ENCODE results near the gene SWSAP1. TPM values are rescaled to one million over a fixed set of nuclear protein-coding genes. Genes with fewer than 3 reads are reported as not detected.
"Not testable (repeated sequence)": the region's sequence is repeated elsewhere in the genome, so short reads cannot be mapped to it uniquely, and the experiment has no call there.

The SWSAP1 gene, protein sequence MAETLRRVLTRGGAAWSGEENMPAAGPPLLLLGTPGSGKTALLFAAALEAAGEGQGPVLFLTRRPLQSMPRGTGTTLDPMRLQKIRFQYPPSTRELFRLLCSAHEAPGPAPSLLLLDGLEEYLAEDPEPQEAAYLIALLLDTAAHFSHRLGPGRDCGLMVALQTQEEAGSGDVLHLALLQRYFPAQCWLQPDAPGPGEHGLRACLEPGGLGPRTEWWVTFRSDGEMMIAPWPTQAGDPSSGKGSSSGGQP
- polyA plus RNA-seq (ENCODE audit: insufficient read length in 3 of 3) = 1 to 10 TPM; 3.1 to 3.6 (median 3.4) TPM
- long read RNA-seq, donor 1, transcript SWSAP1-201 (2 exons, 1,684 nt) = major isoform, 6 of 6 reads
- long read RNA-seq, donor 1, partial matches to known transcripts = 0 of 6 reads
- long read RNA-seq, donor 1, other reads (novel, unspliced or antisense) = 0 of 6 reads
- long read RNA-seq, donor 2, partial matches to known transcripts = 0 of 2 reads
- long read RNA-seq, donor 2, other reads (novel, unspliced or antisense) = 0 of 2 reads
- long read RNA-seq, donor 3, transcript SWSAP1-201 (2 exons, 1,684 nt) = major isoform, 8 of 8 reads
- long read RNA-seq, donor 3, partial matches to known transcripts = 0 of 8 reads
- long read RNA-seq, donor 3, other reads (novel, unspliced or antisense) = 0 of 8 reads
- long read RNA-seq, donor 4, transcript SWSAP1-201 (2 exons, 1,684 nt) = major isoform, 6 of 6 reads
- long read RNA-seq, donor 4, partial matches to known transcripts = 0 of 6 reads
- long read RNA-seq, donor 4, other reads (novel, unspliced or antisense) = 0 of 6 reads
- long read RNA-seq, donor 5 = 0 reads
- long read RNA-seq, donor 6, partial matches to known transcripts = 0 of 2 reads
- long read RNA-seq, donor 6, other reads (novel, unspliced or antisense) = 0 of 2 reads
- long read RNA-seq, donor 7, transcript SWSAP1-201 (2 exons, 1,684 nt) = major isoform, 10 of 10 reads
- long read RNA-seq, donor 7, partial matches to known transcripts = 0 of 10 reads
- long read RNA-seq, donor 7, other reads (novel, unspliced or antisense) = 0 of 10 reads
- long read RNA-seq, donor 8 = 0 reads
- long read RNA-seq, donor 9, transcript SWSAP1-201 (2 exons, 1,684 nt) = major isoform, 5 of 5 reads
- long read RNA-seq, donor 9, partial matches to known transcripts = 0 of 5 reads
- long read RNA-seq, donor 9, other reads (novel, unspliced or antisense) = 0 of 5 reads
- long read RNA-seq, donor 10, partial matches to known transcripts = 0 of 4 reads
- long read RNA-seq, donor 10, other reads (novel, unspliced or antisense) = 0 of 4 reads
- long read RNA-seq, donor 11, partial matches to known transcripts = 0 of 3 reads
- long read RNA-seq, donor 11, other reads (novel, unspliced or antisense) = 0 of 3 reads
- long read RNA-seq, donor 12, partial matches to known transcripts = 0 of 2 reads
- long read RNA-seq, donor 12, other reads (novel, unspliced or antisense) = 0 of 2 reads
- long read RNA-seq, donor 13 = 0 reads
- long read RNA-seq, donor 14, partial matches to known transcripts = 0 of 4 reads
- long read RNA-seq, donor 14, other reads (novel, unspliced or antisense) = 0 of 4 reads
- long read RNA-seq, donor 15, partial matches to known transcripts = 0 of 2 reads
- long read RNA-seq, donor 15, other reads (novel, unspliced or antisense) = 0 of 2 reads
- long read RNA-seq, donor 16, transcript SWSAP1-201 (2 exons, 1,684 nt) = major isoform, 6 of 6 reads
- long read RNA-seq, donor 16, partial matches to known transcripts = 0 of 6 reads
- long read RNA-seq, donor 16, other reads (novel, unspliced or antisense) = 0 of 6 reads

DNA sequence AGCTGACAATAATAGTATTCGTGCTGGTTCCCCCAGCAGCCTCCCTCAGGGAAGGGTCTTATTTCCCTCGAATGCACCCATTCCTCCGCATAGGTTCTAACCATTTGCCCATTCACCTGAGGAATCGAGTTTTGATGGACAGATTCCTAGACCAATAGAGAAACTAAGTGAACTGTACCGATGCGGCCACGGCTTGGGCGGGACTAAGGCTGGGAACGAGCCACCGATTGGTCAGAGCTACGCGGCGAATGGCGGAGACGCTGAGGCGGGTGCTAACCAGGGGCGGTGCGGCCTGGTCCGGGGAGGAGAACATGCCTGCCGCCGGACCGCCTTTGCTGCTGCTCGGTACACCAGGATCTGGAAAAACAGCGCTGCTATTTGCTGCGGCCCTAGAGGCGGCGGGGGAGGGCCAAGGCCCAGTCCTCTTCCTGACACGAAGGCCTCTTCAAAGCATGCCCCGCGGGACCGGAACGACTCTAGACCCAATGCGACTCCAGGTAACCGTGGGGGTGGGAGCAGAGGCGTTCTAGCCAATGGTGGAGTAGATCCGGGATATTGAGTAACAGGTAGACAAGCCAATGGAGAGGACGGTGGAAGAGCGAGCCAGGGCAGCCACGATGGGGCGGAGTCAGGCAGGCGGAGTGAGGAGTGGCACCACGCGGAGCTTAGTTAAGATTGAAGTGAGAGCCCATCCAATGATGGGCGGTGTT, at the start of gene SWSAP1:
TSS of gene SWSAP1 (plus strand) at position 234 of the 710 bp plus-strand sequence. CDS start at position 249, 15 bp downstream.
- DNase-seq (ENCODE audit: extremely low read depth in 1 of 11, low read depth in 9 of 11, low spot score in 4 of 11) = peak; percentile 96 to 100 (median 98)

DNA sequence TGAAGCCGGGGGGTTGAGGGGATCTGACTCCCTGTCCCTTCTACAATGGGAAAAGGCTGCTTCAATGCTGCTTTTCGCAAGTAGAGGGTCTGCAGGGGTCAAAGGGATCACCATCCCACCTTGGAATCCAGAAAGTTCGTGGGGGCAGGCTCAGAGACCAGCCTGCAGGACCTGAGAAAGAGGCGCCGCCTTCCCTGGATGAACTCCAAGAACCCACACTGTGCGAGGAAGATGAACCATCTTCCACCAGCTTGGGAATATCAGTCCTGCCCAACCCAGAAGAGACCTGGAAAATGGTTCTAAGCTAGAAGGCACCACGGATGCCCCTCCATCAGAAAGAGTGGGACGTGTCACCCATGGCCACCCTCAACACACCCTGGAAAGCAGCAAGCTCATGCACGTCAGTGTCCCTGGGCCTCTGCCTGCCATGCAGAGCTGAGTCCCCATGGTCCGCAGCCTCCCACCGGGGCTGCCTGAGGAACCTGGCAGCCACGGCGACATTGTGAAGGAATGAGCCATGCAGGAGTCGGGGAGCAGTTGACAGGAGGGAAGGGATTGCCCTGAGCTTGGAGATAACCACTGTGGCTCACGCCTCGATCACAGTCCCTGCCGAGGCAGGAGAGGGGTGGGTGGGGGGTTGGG, 49.6 kb upstream of the SWSAP1 start:
- DNase-seq (ENCODE audit: extremely low read depth in 1 of 11, low read depth in 9 of 11, low spot score in 4 of 11) = no peak

DNA sequence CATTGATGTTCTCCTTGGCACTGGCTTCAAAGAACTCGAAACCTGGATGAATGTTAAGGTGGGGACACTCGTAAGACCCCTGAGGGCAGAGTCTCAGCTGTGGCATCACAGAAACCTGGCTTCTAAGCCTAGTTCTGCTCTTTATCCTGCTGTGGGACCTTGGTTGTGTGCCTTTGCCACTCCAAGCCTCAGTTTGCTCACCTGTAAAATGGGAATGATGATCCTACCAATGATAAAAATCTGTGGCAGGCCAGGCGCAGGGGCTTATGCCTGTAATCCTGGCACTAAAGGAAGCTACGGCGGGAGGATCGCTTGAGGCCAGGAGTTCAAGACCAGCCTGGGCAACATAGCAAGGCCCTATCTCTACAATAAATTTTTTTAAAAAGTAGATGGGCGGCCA, 48.9 kb upstream of the SWSAP1 start:
- no peak for DNase-seq (ENCODE audit: extremely low read depth in 1 of 11, low read depth in 9 of 11, low spot score in 4 of 11)

DNA sequence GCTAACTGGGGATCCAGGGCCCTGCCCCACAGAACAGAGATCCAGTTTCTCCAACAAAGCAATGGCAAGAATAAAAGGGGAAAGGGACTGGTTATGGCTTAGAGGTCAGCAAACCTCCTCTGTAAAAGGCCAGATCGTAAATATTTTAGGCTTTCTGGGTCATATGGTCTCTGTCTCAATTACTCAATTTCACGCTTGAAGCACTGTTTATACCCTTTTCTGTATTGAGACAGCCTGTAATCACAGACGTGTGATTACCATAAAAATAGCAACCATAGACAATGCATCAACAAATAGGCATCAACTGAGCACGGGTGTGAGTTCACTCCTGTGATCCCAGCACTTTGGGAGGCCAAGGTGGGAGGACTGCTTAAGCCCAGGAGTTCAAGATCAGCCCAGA, 44.3 kb upstream of the SWSAP1 start:
- DNase-seq (ENCODE audit: extremely low read depth in 1 of 11, low read depth in 9 of 11, low spot score in 4 of 11) = no peak

DNA sequence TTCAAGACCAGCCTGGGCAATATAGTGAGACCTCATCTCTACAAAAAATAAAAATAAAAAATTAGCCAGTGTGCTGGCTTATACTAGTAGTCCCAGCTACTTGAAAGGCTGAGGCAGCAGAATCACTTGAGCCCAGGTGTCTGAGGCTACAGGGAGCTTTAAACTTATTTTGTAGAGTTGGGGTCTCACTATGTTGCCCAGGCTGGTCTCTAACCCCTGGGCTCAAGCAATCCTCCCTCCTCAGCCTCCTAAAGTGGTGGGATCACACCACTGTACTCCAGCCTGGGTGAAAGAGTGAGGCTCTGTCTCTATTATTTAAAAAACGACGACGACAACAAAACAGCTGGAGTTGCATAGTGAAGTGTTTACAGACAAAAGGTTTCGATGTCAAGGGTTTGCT, 43.0 kb upstream of the SWSAP1 start:
- DNase-seq (ENCODE audit: extremely low read depth in 1 of 11, low read depth in 9 of 11, low spot score in 4 of 11) = no peak

DNA sequence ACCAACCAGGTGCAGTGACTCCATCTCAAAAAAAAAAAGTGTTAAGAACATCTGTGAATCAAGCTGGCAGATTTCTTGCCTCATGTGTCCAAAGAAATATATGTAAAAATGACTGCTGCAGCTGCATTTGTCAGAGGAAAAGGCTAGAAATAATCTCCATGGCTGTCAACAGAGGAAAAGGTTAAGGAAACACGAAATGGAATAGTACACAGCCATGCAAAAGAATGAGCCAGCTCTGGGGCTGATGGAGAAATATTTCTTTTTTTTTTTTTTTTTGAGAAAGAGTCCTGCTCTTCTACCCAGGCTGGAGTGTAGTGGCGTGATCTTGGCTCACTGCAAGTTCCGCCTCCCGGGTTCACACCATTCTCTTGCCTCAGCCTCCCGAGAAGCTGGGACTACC, 41.6 kb upstream of the SWSAP1 start:
- DNase-seq (ENCODE audit: extremely low read depth in 1 of 11, low read depth in 9 of 11, low spot score in 4 of 11) = no peak

DNA sequence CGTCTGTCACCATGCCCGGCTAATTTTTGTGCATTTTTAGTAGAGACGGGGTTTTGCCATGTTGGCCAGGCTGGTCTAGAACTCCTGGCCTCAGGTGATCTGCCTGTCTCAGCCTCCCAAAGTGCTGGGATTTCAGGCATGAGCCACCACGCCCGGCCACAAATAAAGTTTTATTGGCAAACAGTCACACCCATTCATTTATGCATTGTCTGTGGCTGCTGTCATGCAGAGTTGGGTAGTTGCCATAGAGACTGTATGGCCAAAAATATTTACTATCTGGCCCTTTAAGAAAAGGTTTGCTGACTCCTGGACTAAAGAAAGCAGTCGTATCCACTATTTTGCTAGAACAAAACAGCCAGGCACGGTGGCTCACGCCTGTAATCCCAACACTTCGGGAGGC, 40.6 kb upstream of the SWSAP1 start:
- DNase-seq (ENCODE audit: extremely low read depth in 1 of 11, low read depth in 9 of 11, low spot score in 4 of 11) = not testable (repeated sequence)

DNA sequence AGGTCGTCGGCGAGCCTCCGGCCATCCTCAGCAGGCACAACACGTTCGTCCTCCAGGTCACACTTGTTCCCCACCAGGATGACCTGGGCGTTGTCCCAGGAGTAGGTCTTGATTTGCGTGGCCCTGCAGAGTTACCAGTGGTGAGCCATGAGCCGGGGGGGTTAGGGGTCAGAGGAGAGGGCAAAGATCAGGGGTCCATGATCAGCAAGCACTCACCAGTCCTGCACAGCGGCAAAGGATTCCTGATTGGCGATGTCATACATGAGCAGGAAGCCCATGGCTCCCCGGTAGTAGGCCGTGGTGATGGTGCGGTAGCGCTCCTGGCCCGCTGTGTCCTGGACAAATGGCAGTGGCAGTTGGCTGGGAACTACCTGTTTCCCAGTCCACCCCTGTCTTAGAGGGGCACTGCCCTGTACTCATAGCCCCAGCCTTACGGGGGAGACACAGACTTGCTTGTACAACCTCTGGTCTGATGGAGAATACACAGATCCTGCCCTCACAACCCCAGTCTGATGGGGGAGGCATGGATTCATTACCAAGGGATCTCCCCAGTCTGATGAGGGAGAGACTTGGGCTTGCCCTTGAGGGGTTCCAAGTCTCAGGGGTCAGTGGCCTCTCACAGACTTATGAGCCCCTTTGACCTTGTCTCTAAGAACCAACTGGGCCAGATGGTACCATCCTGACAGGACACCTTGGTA, 38.9 kb upstream of the SWSAP1 start:
- DNase-seq (ENCODE audit: extremely low read depth in 1 of 11, low read depth in 9 of 11, low spot score in 4 of 11) = no peak

DNA sequence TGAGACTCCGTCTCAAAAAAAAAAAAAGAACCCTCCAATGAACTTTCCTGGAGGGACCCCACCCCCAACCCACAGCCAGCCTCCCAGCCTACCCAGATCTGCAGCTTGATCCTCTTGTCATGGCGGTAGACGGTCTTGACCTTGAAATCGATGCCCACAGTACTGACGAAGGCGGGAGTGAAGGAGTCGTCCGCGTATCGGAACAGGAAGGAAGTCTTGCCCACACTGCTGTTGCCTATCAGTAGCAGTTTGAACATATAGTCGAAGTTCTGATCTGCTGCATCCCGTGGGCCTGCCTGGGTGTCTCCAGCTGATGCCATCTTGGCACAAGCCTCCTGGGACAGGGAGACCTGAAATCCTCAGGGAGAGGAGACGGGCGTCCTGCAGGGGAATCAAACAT, 37.4 kb upstream of the SWSAP1 start:
- no peak for DNase-seq (ENCODE audit: extremely low read depth in 1 of 11, low read depth in 9 of 11, low spot score in 4 of 11)

DNA sequence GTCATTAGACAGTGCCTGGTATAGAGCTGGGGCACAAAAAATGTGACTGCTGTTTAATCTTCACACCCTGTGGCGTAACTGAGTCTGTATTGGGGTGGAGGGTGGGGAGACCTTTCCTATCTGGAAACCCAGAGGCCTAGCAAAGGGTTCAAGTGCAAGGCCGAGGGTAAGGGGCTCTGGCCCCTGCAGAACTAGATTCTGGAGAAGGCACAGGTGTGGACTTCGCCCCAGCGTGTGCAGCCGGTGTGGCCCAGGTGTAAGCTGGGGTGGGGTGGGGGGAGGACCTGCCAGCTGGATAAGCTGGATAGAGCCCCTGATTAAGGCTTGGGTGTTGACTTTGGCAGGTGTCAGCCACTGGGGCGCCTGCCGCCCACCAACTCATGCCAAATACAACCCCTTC, 36.3 kb upstream of the SWSAP1 start:
- DNase-seq (ENCODE audit: extremely low read depth in 1 of 11, low read depth in 9 of 11, low spot score in 4 of 11) = no peak

DNA sequence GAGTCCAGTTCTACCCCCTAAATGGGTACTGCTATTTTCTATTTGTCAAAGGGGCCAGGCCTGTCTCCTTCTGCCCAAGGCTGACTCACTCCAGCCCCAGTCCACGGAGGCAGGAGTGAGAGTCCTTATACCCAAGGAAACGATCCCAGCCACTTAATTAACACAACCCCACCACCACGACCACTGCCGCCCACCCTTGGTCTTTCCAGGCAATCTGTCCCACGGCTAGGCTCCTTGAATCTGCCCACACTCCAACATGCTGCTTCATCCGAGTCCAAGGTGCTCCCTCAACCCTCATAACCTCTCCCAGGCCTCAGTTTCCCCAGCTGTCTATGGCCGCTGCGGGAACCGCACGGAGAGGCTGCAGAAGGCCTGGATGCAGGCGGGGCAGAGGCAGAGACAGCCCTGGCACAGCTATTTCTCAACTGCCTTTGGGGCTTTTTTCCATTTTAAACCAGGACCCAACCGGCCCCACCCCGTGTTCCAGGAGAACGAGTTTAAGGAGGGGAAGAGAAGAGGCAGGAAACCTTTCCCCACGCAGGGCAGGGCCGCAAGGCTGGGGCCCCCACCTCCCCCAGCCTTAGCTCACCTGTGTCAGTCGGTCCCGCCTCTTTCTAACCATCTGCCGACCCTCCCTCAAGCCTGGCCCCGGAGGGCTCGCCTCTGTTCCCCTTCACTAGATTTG, 35.8 kb upstream of the SWSAP1 start:
- DNase-seq (ENCODE audit: extremely low read depth in 1 of 11, low read depth in 9 of 11, low spot score in 4 of 11) = no peak

DNA sequence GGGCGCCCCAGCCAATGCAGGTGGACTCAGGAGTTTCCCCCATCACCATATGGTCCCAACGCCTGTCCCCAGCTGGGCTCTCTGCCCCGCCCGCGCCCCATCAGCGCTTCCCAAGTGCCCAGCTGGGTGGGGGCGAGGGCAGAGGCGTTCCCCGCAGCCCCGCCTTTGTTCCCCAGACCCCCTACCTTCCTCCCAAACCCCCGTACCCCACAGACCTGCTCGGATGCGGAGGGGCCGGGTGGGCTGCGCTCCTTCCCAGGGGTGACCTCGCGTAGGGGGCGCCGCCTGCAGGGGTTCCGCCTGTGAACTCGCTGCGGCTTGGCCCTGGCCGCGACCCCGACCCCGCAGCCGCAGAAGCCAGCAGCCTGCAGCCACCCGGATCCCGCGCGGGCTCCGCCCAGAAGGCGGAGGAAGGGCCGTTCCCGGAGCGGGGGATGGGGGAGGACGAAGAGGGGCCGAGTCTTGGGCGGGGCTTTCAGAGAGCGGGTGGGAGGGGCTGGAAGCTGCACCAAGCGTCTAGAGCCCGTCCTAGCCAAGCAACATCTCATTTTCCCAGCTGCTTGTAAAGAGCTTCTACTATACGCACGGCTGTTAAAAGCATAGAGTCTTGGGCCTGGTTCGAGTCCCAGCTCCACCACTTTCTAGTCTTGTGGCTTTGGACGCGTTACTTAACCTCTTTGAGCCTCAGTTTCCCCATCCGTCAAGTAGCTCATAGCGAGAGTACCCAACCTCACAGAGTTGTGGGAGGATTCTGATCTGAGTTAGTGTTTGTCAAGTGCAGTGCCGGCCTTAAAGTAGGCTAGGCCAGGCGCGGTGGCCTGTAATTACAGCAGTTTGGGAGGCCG, 35.0 kb upstream of the SWSAP1 start, which contains the start of gene RAB3D:
TSS of gene RAB3D (minus strand) at position 404 of the 845 bp plus-strand sequence. CDS start 2,258 bp downstream, outside the sequence.
- peak in 9 of 11 donors; percentile 77 to 91 (median 86) for DNase-seq (ENCODE audit: extremely low read depth in 1 of 11, low read depth in 9 of 11, low spot score in 4 of 11)

DNA sequence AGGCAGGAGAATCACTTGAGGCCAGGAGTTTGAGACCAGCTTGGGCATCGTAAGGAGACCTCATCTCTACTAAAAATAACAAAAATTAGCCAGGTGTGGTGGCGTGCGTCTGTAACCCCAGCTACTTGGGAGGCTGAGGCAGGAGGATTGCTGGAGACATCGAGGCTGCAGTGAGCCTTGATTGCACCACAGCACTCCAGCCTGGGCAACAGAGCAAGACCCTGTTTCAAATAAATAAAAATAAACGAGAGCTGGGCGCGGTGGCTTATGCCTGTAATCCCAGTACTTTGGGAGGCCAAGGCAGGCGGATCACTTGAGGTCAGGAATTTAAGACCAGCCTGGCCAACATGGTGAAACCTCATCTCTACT, 34.4 kb upstream of the SWSAP1 start:
- not testable (repeated sequence) for DNase-seq (ENCODE audit: extremely low read depth in 1 of 11, low read depth in 9 of 11, low spot score in 4 of 11)

DNA sequence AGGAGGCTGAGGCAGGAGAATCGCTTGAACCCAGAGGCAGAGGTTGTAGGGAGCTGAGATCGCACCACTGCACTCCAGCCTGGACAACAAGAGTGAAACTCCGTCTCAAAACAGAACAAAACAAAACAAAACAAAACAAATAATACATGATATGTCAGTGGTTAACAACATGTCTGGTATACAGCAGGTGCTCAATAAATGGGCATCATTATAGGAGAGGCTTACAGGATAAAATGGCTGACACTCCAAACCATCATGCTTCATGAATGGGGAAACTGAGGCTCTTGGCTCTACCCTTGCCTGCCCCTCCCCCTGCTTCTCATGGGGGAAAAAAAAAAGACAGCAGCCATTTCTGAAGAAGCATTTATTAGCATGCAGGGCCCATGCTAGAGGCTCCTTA, 32.0 kb upstream of the SWSAP1 start:
- DNase-seq (ENCODE audit: extremely low read depth in 1 of 11, low read depth in 9 of 11, low spot score in 4 of 11) = no peak

DNA sequence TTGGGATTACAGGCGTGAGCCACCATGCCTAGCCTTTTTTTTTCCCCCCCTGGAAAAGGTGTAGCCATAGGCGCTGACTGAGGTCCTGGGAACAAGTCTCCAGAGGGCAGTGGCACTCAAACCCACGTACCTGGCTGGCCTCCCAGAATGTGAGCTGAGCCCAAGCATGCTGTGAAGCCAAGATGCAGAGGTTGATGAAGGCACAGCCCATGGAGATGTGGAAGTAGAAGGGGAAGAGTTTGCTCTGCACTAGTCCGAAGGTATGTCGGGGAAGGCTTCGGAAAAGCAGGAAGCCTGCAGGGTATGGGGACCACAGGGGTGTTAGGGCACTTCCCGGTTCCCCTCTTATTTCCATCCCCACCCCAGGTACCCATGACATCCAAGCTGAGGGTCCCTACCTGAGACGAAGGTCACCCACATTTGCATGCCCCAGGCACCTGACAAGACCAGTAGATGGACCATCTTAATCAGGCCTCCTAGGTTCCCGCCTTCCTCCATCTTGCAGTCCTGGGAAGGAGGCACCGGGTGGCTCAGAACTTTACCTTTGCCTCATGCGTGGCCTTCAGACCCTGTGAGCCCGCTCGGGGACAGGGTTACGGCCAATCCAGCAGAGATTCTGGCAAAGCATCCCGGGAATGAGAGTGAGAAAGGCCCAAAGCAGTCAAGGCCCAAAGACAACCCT, 29.2 kb upstream of the SWSAP1 start:
- no peak for DNase-seq (ENCODE audit: extremely low read depth in 1 of 11, low read depth in 9 of 11, low spot score in 4 of 11)
